ENCODE results near the gene ZNF670.
"Not testable (repeated sequence)": the region's sequence is repeated elsewhere in the genome, so short reads cannot be mapped to it uniquely, and the experiment has no call there.

Gene ZNF670
- long read RNA-seq, donor 1, transcript ZNF670-201 (4 exons, 1,994 nt), result major isoform, 7 of 7 reads
- long read RNA-seq, donor 1, partial matches to known transcripts, result 0 of 7 reads
- long read RNA-seq, donor 1, other reads (novel, unspliced or antisense), result 0 of 7 reads
- long read RNA-seq, donor 2, partial matches to known transcripts, result 0 of 3 reads
- long read RNA-seq, donor 2, other reads (novel, unspliced or antisense), result 0 of 3 reads
- long read RNA-seq, donor 3, partial matches to known transcripts, result 0 of 2 reads
- long read RNA-seq, donor 3, other reads (novel, unspliced or antisense), result 0 of 2 reads
- long read RNA-seq, donor 4, transcript ZNF670-201 (4 exons, 1,994 nt), result major isoform, 5 of 5 reads
- long read RNA-seq, donor 4, partial matches to known transcripts, result 0 of 5 reads
- long read RNA-seq, donor 4, other reads (novel, unspliced or antisense), result 0 of 5 reads
- long read RNA-seq, donor 5, transcript ZNF670-201 (4 exons, 1,994 nt), result major isoform, 7 of 7 reads
- long read RNA-seq, donor 5, partial matches to known transcripts, result 0 of 7 reads
- long read RNA-seq, donor 5, other reads (novel, unspliced or antisense), result 0 of 7 reads
- long read RNA-seq, donor 6, transcript ZNF670-201 (4 exons, 1,994 nt), result major isoform, 6 of 6 reads
- long read RNA-seq, donor 6, partial matches to known transcripts, result 0 of 6 reads
- long read RNA-seq, donor 6, other reads (novel, unspliced or antisense), result 0 of 6 reads
- long read RNA-seq, donor 7, transcript ZNF670-201 (4 exons, 1,994 nt), result major isoform, 5 of 5 reads
- long read RNA-seq, donor 7, partial matches to known transcripts, result 0 of 5 reads
- long read RNA-seq, donor 7, other reads (novel, unspliced or antisense), result 0 of 5 reads
- long read RNA-seq, donor 8, partial matches to known transcripts, result 0 of 2 reads
- long read RNA-seq, donor 8, other reads (novel, unspliced or antisense), result 0 of 2 reads

DNA sequence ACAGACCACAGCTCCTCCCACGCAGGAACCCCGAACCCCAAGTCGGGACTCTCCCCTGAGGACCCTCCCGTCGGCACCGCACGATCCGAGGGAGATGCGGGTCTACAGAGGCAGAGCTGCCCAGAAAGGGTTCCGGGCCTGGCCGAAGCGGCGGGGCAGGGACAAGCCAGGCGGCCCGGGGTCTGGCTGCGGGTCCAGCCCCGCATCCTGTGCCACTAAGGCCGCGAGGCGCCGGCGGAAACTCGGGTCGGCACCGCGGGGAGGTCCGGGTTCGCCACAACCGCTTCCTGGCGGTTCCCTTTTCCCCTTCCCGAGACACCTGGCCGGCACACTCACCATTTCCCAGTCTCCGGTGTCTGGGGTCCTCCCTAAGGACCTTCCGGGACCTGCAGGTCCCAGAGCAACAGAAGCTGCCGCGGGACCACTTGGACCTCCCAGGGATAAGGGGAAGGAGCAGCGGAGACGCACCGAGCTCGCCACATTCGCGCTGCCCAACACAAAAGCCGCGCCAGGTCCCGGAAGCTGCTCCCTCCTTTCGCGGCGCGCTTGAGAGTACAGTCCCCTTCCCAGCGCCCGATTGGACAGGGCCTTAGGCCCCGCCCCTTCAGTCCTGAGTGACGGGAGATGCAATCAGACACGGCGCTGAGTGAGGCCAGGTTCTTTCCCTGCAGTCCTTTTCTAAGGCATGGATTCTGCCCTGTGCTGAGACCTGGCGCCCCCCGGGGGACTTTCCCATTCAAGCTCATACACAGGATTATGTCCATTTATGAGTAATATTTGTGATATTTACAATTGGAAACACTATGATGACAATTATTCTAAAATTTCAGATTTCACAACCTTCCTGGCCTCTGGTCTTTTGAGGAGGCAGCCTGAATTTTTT, at the start of gene ZNF670:
Gene ZNF670, minus strand, starts transcription at position 554 of the 883 bp plus-strand sequence. Its CDS starts 215 bp downstream, at position 339.
- DNase-seq, result peak; percentile 96

DNA sequence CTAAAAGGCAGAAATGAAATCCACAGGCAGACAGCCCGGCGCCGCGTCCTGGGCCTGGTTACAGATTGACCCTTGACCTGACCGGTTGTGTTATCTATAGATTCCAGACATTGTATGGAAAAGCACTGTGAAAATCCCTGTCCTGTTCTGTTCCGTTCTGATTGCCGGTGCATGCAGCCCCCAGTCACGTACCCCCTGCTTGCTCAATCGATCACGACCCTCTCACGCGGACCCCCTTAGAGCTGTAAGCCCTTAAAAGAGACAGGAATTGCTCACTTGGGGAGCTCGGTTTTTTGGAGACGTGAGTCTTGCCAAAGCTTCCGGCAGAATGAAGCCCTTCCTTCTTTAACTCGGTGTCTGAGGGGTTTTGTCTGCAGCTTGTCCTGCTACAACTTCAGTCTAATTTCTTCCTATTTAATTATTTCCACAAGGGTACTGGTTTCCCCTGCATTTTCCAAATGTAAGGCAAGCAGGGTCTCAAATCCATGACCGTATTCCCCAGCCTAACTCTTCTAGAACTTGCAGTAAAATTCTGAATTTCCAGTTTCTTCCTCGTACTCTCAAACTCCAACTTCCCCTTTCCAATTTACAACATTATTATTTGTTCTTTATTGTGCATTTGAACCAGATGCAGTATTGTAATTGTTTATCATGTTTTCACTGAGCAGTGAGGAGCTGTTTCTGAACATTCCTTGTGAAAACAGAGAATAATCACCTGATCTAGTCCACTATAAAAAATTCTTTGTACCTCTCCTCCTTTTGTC, 49.1 kb upstream of the ZNF670 start:
- peak; percentile 13 for DNase-seq

DNA sequence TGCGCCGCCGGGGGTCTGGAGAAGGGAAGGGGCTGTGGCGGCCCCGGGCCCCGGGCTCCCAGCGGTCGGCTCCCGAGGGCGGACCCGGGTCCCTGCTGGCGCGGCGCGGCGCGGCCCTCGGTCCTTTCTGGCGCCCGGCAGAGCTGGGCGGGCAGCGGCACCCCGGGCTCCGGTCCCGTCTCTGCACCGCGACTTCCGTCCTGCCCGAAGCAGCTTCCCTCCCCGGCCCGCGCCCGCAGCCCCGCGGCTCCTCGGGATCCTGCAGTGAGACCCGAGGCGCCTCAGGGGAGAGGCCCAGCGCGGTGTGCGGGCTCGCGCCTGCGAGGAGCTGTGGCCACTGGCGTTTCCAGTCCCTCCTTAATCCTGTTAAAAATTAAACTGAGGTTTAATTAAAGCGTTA, 48.0 kb upstream of the ZNF670 start:
- not testable (repeated sequence) for DNase-seq

DNA sequence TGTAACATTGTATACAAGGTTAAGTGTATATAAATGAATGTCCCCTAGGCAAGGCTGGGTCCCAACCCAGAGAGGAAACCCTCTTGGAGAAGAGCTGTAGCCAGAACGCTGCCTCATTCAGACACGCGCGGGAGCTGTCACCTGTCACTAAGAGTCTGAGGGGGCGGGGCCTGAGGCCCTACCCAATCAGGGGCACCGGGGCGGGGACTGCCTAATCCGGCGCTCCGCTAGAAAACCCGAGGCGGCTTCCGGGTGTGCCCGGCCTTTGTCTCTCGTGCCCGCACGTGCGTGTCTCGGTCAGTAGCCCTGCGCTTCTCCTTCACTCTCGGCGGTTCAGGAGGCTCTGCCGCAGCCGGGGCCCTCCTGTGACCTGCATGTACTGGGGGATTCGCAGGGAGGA, 47.6 kb upstream of the ZNF670 start:
- not testable (repeated sequence) for DNase-seq

DNA sequence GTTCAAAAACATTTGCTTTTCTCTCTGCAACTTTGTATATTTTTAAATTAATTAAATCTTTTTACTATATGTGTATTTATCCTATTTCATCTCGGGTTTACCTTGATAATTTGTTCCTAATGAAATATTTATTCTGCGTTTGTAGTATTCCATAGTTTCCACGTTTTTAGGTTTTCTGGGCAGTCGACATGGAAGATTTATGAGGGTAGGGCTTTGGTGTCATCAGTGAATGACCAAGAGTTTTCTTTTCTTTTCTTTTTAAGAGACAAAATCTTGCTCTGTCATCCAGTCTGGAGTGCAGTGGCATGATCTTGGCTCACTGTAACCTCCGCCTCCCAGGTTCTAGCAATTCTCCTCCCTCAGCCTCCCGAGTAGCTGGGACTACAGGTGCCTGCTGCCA, 42.8 kb upstream of the ZNF670 start:
- no peak for DNase-seq

DNA sequence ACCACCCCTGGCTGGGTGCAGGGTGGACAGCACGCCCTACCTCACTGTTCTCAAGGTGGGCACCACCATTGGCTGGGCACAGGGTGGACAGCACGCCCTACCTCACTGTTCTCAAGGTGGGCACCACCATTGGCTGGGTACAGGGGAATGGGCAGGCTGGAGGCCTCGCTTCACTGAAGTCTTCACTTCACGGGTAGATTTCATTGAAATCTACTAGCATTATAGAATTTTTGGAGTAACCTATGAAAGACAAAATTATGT, 41.7 kb upstream of the ZNF670 start:
- DNase-seq, result not testable (repeated sequence)

DNA sequence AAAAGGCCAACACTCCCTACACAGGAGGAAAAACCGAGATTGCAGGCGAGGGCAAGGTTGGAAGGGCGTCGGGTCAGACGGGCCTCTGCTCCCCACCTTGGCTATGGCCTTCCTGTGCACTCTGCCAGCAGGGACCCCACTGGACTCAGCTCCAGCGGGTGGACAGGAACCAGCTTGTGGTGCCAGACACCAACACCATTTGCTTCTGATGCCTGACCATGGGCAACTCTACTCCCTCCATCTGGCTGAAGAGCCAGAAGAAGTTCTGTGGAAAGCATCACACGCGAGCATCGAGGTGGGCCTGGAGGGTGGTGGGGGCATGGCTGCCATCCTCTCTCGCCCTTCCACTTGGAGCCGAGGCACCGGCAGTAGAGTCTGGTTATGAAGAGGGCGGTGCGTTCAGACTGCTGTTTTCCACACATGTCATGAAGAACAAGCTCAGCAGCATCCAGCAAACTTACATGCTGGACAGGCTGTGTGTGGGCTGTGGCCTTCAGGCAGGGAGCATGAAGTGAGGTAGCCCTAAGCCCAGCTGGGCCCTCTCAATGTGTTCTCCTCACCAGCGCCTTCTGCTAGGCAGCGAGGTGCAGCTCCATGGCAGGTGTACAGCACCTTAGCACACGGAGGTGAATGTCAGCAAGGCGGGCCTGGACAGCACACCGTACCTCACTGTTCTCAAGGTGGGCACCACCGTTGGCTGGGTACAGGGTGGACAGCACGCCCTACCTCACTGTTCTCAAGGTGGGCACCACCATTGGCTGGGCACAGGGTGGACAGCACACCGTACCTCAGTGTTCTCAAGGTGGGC, 41.2 kb upstream of the ZNF670 start:
- DNase-seq, result no peak

DNA sequence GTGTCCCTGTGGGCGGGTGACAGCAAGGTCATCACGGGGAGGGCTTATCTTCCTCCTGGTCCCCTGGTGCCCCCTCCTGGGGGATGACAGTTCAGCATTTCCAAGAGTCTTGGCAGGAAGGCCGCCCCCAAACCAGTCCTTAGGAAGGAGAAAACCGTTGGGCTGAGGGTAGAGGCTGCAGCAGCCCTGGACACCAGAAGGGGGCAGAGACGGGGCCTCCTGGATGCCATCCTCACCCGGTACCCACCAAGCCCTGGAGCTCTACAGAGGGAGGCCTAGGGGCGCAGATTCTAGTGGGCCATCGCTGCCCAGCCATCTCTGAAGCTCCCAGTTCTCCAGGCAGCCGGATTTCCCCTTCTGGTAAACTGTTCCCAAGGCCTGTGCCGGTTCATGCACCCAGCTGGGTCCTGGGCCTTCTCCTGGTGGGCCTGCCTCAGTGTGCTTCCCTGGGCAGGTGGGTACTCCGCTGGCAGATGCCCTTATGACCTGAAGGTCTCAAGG, 40.4 kb upstream of the ZNF670 start:
- DNase-seq, result no peak

DNA sequence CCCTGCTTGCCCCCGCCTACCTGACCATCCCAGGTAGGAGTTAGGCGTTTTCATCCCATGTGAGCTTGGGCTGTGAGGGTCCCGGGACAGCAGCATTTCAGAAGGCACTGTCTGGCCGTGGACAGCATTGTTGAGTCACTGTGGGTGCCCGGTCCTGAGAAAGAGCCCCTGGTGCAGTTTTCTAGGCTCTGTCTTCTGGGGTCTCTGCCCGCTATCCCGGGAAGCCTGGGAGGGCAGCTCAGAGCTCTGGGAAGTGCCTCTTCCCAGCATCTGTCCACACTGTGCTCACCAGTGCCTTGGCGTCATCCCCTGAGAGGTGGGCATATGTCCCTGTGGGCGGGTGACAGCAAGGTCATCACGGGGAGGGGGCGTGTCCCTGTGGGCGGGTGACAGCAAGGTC, 36.9 kb upstream of the ZNF670 start:
- DNase-seq, result no peak

DNA sequence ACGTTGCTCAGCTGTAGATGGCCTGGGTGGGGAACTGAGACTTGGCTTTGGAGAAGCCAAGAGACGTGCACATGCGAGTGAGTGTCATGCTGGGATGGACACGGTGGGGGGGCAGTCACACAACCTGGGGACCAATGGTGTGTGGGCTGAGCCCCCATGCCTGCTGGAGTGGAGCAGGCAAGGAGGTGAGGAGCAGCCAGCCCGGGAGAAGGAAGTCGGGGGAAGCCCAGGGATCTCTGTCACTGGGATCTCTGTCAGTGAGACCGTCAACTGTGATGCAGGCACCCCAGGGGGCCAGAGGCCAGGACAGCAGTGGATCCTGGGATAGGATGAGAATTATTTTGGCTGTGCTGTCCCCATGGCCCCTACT, 36.5 kb upstream of the ZNF670 start:
- no peak for DNase-seq

DNA sequence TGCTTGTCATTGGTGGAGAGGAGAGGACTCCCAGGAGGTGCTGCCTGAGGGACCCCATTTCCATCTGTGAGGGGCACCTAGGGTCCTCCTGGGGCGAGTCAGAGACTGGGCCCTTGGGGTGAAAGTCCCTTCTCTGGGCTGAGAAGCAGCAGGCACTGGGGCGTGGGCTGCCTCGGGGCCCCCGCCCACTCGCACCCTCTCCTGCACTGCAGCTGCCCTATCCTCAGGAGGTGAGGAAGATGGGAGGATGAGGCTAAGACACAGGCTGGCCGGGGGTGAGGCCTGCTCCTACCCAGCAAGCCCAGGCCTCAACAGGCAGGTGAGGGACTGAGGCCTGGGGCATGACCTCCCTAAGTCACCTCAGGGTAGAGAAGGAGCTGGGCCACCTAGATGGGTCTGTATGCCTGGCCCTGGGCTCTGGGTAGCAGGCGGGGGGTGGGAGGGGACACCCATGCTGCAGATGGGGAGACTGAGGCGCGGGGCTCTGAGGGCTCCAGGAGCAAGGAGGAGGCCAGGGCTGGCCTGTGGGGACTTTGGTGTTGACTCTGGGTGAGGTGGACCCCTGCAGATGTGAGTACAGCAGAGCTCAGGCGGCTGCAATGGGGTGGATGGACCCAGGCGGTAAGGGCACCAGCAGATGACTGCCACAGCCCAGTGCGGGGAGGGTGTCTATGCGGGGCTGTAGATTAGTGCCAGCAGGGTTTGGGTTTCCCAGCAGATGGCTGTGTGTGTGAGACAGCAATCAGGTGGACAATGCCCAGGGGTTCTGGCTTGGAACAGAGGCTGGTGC, 35.9 kb upstream of the ZNF670 start:
- DNase-seq, result no peak

DNA sequence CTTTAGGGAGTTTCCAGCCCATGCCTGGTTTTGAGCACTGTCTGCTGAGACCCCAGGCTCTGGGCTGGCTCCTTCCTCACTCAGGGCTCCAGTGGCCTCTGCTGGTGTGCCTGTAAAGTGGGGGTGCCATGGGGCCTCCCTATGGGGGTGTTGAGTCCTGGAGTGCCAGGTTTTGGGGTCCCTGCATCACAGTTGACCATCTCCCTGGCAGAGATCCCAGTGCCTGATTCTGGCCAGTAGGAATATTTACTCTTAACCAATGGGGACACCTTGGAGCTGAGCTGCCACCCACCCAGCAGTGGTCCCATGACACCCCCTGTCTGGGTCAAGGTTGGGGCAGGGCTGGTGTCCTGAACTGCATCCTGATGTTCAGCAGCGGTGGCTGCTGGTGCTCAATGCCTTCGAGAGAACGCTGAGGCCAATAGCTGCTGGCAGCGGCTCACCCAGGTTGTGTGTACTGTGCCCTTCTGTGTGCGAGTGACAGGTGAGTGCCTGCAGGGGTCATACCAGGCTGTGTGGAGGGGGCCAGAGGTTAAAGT, 35.2 kb upstream of the ZNF670 start:
- no peak for DNase-seq

DNA sequence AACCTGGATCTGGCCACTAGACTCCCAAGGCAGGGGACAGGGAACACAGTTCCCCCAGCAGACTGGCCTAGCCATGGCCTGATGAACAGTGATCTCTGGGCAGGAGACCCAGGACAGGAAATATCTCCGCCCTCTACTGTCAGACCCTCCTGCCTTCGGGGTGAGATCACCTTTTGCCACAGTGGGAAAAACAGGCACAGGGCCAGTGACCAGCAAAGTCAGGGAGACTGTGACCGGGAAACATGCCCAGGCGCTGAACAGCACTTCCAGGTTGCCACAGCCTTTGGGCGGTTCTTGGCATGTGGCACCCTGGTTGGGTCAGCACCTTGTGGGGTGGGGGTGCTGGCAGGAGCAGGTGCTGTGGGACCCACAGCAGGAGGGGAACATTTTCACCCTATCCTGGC, 34.5 kb upstream of the ZNF670 start:
- DNase-seq, result no peak

DNA sequence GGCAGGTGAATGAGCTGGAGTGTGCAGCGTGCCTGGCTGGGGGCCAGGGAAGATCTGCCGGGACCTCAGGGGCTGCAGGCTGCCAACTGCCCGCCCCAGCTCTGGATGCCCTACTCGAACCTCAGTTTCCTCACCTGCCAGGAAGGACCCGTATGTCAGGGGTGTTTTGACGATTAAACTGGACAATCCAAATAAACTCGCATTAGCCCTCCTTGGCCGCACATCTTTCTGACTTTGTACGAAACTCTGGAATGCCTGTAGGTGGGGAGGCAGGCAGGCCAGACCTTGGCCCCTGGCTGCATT, 33.8 kb upstream of the ZNF670 start:
- DNase-seq, result no peak

DNA sequence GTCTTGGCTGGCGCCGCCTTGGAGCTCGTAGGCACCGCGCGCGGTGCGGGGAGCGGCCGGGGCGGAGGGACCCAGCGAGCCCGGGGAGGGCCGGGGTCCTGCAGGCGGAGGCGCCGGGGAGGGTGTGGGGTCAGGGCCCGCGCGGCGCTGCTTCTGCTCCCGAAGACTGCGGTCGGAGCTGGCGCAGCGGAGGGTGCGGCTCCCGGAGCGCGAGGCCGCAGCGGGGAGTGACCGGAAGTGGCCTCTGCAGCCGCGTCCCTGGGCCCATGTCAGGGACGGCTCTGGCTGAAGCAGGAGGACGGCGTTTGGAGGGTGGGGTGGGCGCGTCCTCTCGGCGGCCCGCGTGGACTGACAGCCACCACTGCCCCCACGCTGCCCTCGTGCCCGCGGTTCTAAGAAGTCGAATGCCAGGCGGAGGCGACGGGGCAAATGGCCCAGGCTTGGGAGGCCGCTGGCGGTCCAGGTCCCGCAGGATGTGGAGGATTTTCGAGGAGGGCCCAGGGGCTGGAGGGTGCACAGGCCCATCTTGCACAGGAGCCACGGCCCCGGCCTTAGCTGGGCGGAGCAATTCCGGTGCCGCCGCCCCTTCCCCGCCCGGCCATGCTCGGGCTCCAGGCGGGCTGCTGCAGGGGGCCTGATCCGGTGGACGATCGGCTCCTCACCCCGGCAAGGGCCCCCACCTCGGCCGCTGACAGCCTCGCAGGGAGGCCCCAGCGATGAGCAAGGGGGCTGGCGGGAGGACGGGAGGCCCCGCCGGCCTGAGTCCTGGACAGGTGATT, 33.3 kb upstream of the ZNF670 start:
- peak; percentile 85 for DNase-seq

DNA sequence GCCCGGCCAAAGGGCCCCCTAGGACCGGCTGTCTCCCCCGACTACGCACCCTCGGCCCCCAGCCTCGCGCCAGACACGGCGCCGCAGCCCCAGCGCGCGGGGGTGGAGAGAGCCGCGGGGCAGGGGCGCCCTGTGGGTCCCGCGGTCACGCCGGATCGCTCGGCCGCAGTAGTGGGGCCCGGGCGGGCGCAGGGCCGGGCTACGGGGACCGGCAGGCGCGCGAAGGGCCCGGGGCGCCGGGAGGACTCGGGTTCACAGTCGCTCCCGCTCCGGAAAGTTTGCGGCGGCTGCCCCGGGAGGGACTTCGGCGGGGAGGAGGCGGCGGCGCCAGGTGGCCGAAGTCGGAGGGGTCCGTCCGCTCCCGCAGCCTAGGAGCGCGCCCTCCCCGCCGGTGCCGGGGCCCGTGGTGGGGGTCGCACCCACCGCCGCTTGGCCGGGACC, 32.7 kb upstream of the ZNF670 start:
- DNase-seq, result peak; percentile 84

DNA sequence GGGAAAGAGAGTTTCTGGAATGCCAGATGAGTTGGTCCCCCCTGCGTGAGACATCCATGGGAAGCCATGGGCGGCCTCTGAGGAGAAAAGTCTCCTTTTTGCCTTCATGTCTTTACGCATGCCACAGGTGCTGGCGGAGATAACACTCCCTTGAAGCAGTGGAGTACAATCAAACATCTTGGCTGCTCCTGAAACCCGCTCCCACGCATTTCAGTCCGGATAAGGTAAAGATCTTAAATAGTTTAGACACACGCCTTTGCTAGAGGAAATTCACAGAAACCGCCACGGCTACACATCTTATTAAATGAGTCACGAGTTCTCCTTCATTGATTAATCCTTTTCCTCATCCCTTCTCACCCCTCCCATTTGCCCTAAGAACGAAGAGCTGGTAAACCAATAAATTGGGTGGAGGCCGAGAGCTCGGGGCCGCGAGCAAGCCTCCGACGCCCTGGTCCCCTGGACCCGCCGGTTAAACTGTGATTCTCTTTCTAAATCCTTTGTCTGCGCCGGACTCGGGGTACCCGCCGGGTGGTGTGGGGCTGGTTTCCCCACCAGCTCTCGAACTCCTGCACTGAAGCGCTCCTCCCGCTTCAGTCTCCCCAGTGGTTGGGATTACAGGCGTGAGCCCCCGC, 32.1 kb upstream of the ZNF670 start:
- DNase-seq, result peak; percentile 73

DNA sequence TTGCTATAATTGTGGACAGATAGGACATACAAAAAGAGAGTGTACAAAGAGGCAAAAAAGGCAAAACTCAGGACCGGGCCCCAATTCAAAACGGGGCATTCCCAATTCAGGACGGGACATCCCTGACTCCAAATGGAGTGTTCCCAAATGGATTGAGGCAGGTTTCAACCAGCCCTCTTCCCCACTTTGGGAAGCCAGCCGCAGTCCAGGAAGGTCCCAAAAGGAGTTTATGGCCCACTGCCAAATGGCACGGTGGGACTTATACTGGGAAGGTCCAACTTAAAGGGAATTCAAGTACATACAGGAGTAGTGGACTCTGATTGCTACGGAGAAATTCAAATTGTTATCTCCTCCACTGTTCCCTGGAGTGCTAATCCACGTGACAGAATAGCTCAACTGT, 29.1 kb upstream of the ZNF670 start:
- no peak for DNase-seq
